HCT116 (cell line): Measurements from ENCODE around the gene SERGEF. TPM values are rescaled to one million over a fixed set of nuclear protein-coding genes. Genes with fewer than 3 reads are reported as not detected.

Experiments
- ATAC-seq: fragments of 200-7000 bp; cut with Tn5 transposase; 2 replicates; pipeline ENCODE4 v1.9.1; 2020; ENCODE audit warnings: mild to moderate bottlenecking, moderate library complexity
- BruUV-seq: library from RNA; stranded (reverse); fragments of 400-500 nt; replicated peaks from 2 replicates; lab custom pipeline; 2021; lab: Mats Ljungman, UMichigan
- CTCF ChIA-PET: fragments of 300-600 bp; sonication (Branson Sonifier 250); formaldehyde crosslinking; loops from one replicate; lab custom pipeline; 2021; ENCODE audit warnings: antibody characterized with exemption; lab: Charles Lee
- POLR2A ChIA-PET: fragments of 300-600, 350-600 bp; sonication (Branson Sonifier 250); formaldehyde crosslinking; loops from one replicate; lab custom pipeline; 2021; ENCODE audit warnings: antibody characterized with exemption; lab: Charles Lee
- RAD21 ChIA-PET, 2 experiments: fragments of 300-600 bp; sonication (Branson Sonifier 250); formaldehyde crosslinking; loops; one replicate each; lab custom pipeline; 2023; ENCODE audit warnings: low total read pairs in 2 of 2; ENCODE audit not compliant: uncharacterized antibody in 2 of 2, unreplicated experiment in 2 of 2, low non-redundant PET in 1 of 2; lab: Charles Lee
- DNase-seq: peaks from one replicate; pipeline ENCODE4 v3.0.0-alpha.2; 2010; ENCODE audit warnings: low read depth, low spot score
- H2AFZ ChIP-seq: fragments of 200-600 bp; shearing (Covaris generic), sonication (generic); 2 replicates; pipeline ENCODE4 v1.6.1; 2017; ENCODE audit warnings: low read depth, mixed run types, mixed read lengths, antibody characterized with exemption, low read length; ENCODE audit not compliant: poor library complexity, severe bottlenecking
- H3K27ac ChIP-seq: 2 replicates; pipeline ENCODE4 v1.5.1; 2012; ENCODE audit warnings: low read depth, low read length
- H3K27me3 ChIP-seq: fragments of 200-600 bp; sonication (generic); 2 replicates; pipeline ENCODE4 v1.6.1; 2016; ENCODE audit warnings: mixed run types, low read length, mixed read lengths; ENCODE audit not compliant: insufficient read depth
- H3K36me3 ChIP-seq, 2 experiments: fragments of 200-500 bp in 1 of 2; fragments of 200-600 bp in 1 of 2; sonication (Bioruptor generic) in 1 of 2; sonication (generic) in 1 of 2; 2 replicates each; pipeline versions ENCODE4 v1.5.1 to v1.6.1; 2014 to 2016; ENCODE audit warnings: low read length in 2 of 2, inconsistent platforms in 1 of 2, mixed read lengths in 1 of 2, mixed run types in 1 of 2; ENCODE audit not compliant: insufficient read depth in 2 of 2, control insufficient read depth in 1 of 2
- H3K4me1 ChIP-seq, 2 experiments: fragments of 200-600 bp in 1 of 2; sonication (generic) in 1 of 2; 2 replicates each; pipeline versions ENCODE4 v1.5.1 to v1.6.1; 2012 to 2017; ENCODE audit warnings: low read length in 2 of 2, inconsistent platforms in 1 of 2, mild to moderate bottlenecking in 1 of 2, mixed read lengths in 1 of 2, mixed run types in 1 of 2, moderate library complexity in 1 of 2; ENCODE audit not compliant: insufficient read depth in 2 of 2, control insufficient read depth in 1 of 2
- H3K4me2 ChIP-seq: fragments of 200-600 bp; sonication (generic); 2 replicates; pipeline ENCODE4 v1.6.1; 2017; ENCODE audit warnings: mixed run types, low read length, mixed read lengths
- H3K4me3 ChIP-seq, 2 experiments: fragments of 200-600 bp in 1 of 2; sonication (generic) in 1 of 2; replicated peaks in 1 of 2; 2 replicates each; pipeline ENCODE4 v1.5.1; 2011 to 2016; ENCODE audit warnings: low read length in 2 of 2, control low read depth in 1 of 2, low read depth in 1 of 2, mild to moderate bottlenecking in 1 of 2, mixed read lengths in 1 of 2, mixed run types in 1 of 2
- H3K79me2 ChIP-seq: fragments of 200-600 bp; sonication (generic); 2 replicates; pipeline ENCODE4 v1.6.1; 2017; ENCODE audit warnings: mild to moderate bottlenecking, mixed run types, low read length, moderate library complexity, mixed read lengths; ENCODE audit not compliant: insufficient read depth
- H3K9ac ChIP-seq: fragments of 200-600 bp; sonication (generic); 2 replicates; pipeline ENCODE4 v1.6.1; 2016; ENCODE audit warnings: low read length, mixed read lengths
- H3K9me2 ChIP-seq: fragments of 200-600 bp; sonication (generic), shearing (Covaris generic); 2 replicates; pipeline ENCODE4 v1.6.1; 2017; ENCODE audit warnings: mixed run types, mild to moderate bottlenecking, moderate library complexity; ENCODE audit not compliant: insufficient read depth
- H3K9me3 ChIP-seq, 2 experiments: fragments of 200-500 bp in 1 of 2; fragments of 200-600 bp in 1 of 2; sonication (Bioruptor generic) in 1 of 2; sonication (generic) in 1 of 2; 2 replicates each; pipeline ENCODE4 v1.6.1; 2014 to 2017; ENCODE audit warnings: low read length in 2 of 2, mixed read lengths in 2 of 2, inconsistent platforms in 1 of 2, low read depth in 1 of 2, mild to moderate bottlenecking in 1 of 2, mixed run types in 1 of 2, moderate library complexity in 1 of 2; ENCODE audit not compliant: control insufficient read depth in 1 of 2, insufficient read depth in 1 of 2
- H4K20me1 ChIP-seq: fragments of 200-600 bp; sonication (generic), shearing (Covaris generic); 2 replicates; pipeline ENCODE4 v1.6.1; 2017; ENCODE audit warnings: mixed run types, mild to moderate bottlenecking, moderate library complexity; ENCODE audit not compliant: insufficient read depth
- ATF3 ChIP-seq: IDR thresholded peaks from 2 replicates; pipeline ENCODE4 v1.6.1; 2012
- CBX3 ChIP-seq: IDR thresholded peaks from 2 replicates; pipeline ENCODE4 v1.6.1; 2012; ENCODE audit warnings: low read depth
- CTCF ChIP-seq, 3 experiments: fragments of 200-600 bp in 1 of 3; sonication (generic) in 1 of 3; IDR thresholded peaks in 2 of 3; conservative IDR thresholded peaks in 1 of 3; 2 replicates each; pipeline ENCODE4 v1.5.1; 2012 to 2017; ENCODE audit warnings: low read depth in 2 of 3, low read length in 2 of 3, antibody characterized with exemption in 1 of 3, borderline replicate concordance in 1 of 3, control low read depth in 1 of 3, mild to moderate bottlenecking in 1 of 3, mixed read lengths in 1 of 3, mixed run types in 1 of 3, moderate library complexity in 1 of 3; ENCODE audit not compliant: insufficient read depth in 1 of 3
- EZH2 ChIP-seq: fragments of 200-600 bp; sonication (generic); IDR thresholded peaks from 2 replicates; pipeline ENCODE4 v1.6.1; 2017; ENCODE audit warnings: antibody characterized with exemption, mixed run types
- JUND ChIP-seq: IDR thresholded peaks from 2 replicates; pipeline ENCODE4 v1.6.1; 2012
- POLR2A ChIP-seq: IDR thresholded peaks from 2 replicates; pipeline ENCODE4 v1.7.0; 2011; ENCODE audit warnings: borderline replicate concordance; ENCODE audit not compliant: insufficient read depth, insufficient read length; ENCODE audit errors: extremely low read depth
- RAD21 ChIP-seq: IDR thresholded peaks from 2 replicates; pipeline ENCODE4 v1.6.1; 2012; ENCODE audit warnings: low read depth, mild to moderate bottlenecking
- REST ChIP-seq: IDR thresholded peaks from 2 replicates; pipeline ENCODE4 v1.6.1; 2012; ENCODE audit warnings: low read depth
- ZFX ChIP-seq: fragments of 450-650 bp; IDR thresholded peaks from 2 replicates; pipeline ENCODE4 v1.6.1; 2017
- intact Hi-C: fragments of 100-400 bp; cut with micrococcal nuclease; formaldehyde crosslinking; loops from 2 replicates; pipeline ENCODE4 v1.10.0; 2022
- total RNA-seq: library from RNA; stranded (reverse); gene quantifications from one replicate; pipeline ENCODE4 v1.2.1, GENCODE V29; 2021; ENCODE audit not compliant: unreplicated experiment

SERGEF gene
- total RNA-seq, 1 experiment from 2014 or later = 32.8 TPM

- no TSS peak for BruUV-seq
- Histone ChIP-seq H3K9me3 (no peaks in the 10 kb centered on the region), H3K9ac (no peak overlapping the region), H3K9me2 (no peaks in the 10 kb centered on the region), H3K4me3 (no peak overlapping the region), H3K4me1 (peaks cover 3 to 6% of the 10 kb centered on the region in 2 experiments; a peak in 3 of 4 replicates), H4K20me1 (no peaks in the 10 kb centered on the region), H3K36me3 (no peaks in the 10 kb centered on the region), H3K27me3 (no peaks in the 10 kb centered on the region), H3K4me2 (no peak overlapping the region), H2AFZ (no peak overlapping the region)
- DNase-seq (peak; percentile 24), ATAC-seq (peak; percentile 61)
- ChIA-PET POLR2A (interaction anchor here (0.7 kb wide), 2 partner anchors 53 to 107 kb away, joined by 3 to 4 read pairs; no protein-coding TSS in a partner anchor), RAD21 (interaction anchor here in 1 of 2 experiments (0.7 to 0.9 kb wide), 2 partner anchors 40 to 168 kb away, joined by 3 read pairs; no protein-coding TSS in a partner anchor)
- intact Hi-C loops = no loop called here
- TF ChIP-seq RAD21 (peak; percentile 43), ATF3 (no peak), CTCF (IDR thresholded peaks at IDR 0.05 in 2 of 3, conservative IDR thresholded peaks at IDR 0.05 in 1 of 3; ENCODE audit: borderline replicate concordance in 1 of 3, insufficient read depth in 1 of 3, low read depth in 2 of 3, low read length in 2 of 3) (peak; percentile 49 to 70 (median 51); a peak in 5 of 6 replicates), JUND (no peak), EZH2 (no peak), POLR2A (no peak), REST (no peak), CBX3 (no peak), ZFX (no peak)
- TF ChIP-seq, all 23 proteins: peak for 2
- no peak overlapping the region for H3K27ac ChIP-seq
- CTCF ChIA-PET = interaction anchor here (0.6 to 1.9 kb wide), 17 partner anchors 8 to 323 kb away, joined by 3 to 8 read pairs (median 4); no protein-coding TSS in a partner anchor
- no peaks in the 10 kb centered on the region for H3K79me2 ChIP-seq
These were observed 246.3 kb downstream of the SERGEF start for GRCh38 chr11:17766590-17766989.
